ENCODE measurements around the gene PDGFD.
A peak's percentile ranks its signal among the peaks of the same experiment; 100 is the strongest.

PDGFD gene

GRCh38 chr11:104164028-104164520, at the start of gene PDGFD:
TSS of gene PDGFD (minus strand) at chr11:104164147.
- peak; percentile 12 for DNase-seq (ENCODE audit: low read depth)

DNA sequence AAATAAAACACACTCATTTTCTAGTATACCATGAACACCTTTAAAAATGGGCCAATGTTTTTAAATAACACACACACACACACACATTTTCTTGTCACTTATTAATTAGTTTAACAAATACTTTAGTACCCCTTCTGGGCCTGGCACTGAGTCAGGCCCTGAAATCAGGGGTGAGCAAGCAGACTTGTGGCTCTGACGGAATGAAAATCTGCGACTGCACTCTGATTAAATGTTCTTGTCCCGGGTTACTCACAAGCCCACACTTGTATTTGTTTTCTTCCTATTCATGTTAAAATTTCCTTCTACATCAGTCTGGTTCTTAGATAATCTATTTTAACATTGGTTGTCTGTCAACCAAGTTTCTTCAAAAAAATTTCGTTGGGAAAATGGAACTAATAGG, 43.0 kb upstream of the PDGFD start:
- no peak for DNase-seq (ENCODE audit: low read depth)

- DNase-seq (ENCODE audit: low read depth) = no peak
Measured at GRCh38 chr11:104205838-104206237, 41.9 kb upstream of the PDGFD start.

GRCh38 chr11:104200688-104201087, 36.7 kb upstream of the PDGFD start:
- no peak for DNase-seq (ENCODE audit: low read depth)

GRCh38 chr11:104199053-104199452, 35.1 kb upstream of the PDGFD start:
- DNase-seq (ENCODE audit: low read depth) = no peak

DNA sequence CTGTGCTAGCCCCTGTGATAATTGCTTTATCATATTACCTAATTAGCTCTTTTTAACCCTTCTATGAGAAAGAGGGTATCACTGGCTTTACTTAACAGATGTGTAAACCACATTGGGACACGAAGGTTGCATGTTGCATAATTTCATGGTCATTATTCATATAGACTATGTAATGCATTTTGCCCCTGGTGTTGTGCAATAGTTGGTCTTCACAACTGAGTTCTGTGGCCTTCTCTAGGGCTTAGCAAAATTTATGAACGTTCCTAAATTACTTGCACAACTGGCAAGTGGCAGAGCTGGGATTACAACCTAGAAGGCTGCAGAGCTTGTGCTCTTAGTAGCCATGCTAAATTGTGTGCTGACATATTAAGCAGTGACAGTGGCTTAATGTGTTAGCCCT, 34.6 kb upstream of the PDGFD start:
- no peak for DNase-seq (ENCODE audit: low read depth)

DNA sequence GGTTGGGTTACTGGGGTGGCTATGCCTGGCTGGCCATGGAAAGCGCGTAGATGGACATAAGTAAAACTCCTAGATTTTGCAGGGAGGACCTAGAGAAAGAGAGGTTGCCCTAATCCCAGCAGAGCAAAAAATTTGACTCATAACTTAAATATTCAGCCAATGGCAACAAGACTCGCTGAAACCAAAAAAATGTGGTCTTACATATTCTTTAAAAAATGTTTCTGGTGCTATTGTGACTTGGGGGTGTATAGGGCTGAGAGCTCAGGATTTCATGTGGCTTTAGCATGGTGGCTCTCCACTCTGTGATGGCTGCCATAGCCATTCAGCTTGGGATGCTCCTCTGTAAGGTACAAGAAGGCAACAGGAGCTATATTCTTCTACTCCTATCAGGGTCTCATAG, 27.2 kb upstream of the PDGFD start:
- no peak for DNase-seq (ENCODE audit: low read depth)

- no peak for DNase-seq (ENCODE audit: low read depth)
Measured at GRCh38 chr11:104183593-104183992, 19.6 kb upstream of the PDGFD start.

DNA sequence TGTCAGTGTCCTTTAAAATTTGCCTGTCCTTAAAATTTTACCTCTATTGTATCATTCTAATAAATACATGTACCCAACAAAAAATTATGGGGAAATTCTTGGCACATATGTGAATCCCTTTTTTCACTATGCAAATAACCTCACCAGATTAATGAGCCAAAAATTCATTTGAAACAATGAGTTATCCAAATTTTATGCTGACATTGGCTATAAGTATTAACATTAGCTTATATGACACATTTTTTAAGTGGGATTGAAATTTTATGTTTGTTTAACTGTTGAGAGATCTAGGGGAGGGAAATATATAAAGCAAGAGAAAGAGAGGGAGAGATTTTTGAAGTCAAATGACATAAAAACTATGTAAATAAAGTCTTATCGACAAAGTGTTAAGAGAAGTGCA, 11.8 kb upstream of the PDGFD start:
- DNase-seq (ENCODE audit: low read depth) = no peak

GRCh38 chr11:104169091-104169490, 5.1 kb upstream of the PDGFD start:
- no peak for DNase-seq (ENCODE audit: low read depth)

- DNase-seq (ENCODE audit: low read depth) = no peak
Measured at GRCh38 chr11:104165014-104165413, 1.1 kb upstream of the PDGFD start.

DNA sequence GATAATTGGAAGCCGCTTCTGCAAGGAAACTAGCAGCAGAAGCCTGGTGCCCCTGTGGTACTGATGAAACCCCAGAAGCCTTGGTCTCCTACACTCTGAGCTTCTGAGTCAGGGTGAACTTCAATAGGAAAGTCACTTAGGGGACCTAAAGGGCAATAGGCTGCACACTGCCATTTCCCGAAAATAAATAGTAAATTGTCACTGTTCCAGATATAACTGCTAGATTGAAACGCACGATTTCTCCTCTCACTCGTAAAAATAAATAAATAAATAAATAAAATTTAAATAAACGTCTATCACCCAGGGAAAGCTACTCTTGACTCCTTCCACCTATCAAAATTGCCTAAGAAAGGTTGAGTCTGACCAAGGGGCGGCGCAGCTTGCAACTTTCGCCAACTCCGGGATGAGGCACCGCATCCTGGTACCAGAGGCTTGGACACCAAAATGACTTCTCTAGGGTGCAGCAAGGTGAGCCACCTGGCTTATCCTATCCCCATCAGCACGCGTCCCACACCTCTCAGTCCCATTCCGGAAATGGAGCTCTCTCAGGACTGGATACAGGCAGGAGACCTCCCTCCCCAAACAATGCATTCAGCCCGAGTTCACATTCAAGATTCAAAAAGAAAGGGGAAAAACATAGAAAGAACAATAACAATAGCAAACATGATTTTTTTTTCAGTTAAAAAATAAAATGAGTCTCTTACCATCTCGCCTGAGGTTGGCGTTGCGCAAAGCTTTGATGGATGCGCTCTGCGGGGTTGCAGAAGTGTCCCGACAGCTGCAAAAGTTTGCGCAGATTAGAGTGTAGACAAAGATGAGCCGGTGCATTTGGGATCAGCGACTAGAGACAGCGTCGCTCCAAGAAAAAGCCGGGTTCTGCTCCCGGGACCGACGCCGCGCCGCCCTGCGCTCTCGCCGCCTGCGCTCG, 583 bp downstream of the PDGFD start:
- no peak for DNase-seq (ENCODE audit: low read depth)

DNA sequence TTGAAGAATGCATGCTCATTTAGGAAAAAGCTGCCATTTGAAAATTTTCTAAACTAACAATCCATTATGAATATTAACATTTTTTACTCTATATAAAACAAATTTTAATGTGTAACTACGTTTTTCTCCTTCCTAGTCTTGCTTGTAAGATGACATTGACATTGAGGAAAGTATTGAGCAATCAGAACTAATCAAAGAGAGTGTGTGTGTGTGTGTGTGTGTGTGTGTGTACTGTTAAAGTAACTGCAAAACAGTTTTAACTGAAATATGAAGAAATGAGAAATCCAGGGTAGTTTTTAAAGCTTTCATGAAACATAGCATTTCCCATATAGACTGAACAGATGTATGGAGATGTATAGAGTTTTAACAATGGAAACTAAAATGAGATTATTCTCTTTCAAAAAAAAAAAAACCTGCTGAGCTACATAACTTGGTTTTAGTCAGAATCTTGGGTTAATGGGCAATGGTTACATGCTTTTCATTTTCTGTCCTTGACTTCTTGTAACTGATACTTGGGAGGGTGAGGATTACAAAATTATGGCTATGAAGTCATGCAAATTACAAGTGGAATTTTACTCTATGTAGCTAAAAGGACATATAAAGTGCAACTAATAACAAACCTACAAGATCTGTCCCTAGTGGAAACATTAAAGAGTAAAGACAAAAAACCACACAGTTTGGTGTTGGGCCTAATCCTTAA, 2.0 kb downstream of the PDGFD start:
- no peak for DNase-seq (ENCODE audit: low read depth)

DNA sequence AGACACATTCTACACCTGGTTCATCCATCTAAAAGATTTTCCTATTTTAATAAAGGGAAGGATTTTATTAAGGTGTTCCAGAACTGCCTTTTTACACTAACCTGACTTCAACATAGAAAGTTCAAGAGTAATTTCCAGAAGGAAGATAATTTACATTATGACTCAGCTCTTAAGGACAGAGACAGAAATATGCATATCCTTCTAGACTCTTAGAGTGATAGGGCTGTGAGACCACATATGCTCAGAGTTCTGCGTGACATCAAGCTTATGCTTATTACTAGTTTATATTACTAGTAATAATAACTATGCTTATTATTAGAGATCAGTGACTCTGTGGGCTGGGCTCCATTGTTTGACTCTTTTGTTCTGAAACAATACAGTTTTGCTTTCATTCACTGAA, 4.6 kb downstream of the PDGFD start:
- no peak for DNase-seq (ENCODE audit: low read depth)

DNA sequence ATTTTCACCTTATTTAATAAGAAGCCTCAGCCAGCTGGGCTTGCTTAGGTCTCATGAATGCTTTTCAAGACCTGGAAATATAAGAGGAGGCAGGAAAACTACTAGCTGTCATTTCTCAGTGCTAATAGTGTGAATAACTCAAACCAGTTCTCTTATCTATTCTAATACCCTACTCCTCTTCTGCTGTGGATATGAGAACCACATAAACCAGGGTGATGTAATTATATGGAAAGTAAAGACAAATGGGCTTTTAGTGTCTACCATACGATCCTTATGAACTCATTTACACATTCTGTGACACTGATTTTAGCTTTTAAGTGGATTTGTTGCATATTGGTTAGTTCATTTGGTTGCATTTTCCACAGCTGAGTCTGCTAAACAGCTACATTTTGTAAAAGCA, 8.6 kb downstream of the PDGFD start:
- DNase-seq (ENCODE audit: low read depth) = no peak

DNA sequence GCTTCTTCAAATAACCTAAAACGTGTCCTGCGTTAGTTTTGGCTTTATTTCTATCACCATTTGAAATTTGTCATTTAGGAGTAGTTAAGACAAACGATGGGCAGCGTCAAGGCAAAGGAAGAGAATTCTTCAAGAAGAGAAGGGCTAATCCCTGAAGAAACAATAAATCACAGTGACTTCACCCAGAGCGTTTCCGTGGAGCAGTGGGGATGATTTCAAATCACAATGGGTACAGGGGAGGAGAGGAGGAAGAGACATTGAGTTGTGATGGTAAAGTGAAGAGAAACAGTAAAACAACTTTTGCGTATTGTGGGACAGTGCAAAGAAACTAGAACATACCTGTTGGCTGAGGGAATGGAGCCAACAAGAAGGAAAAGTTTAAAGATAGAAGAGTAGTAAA, 9.7 kb downstream of the PDGFD start:
- DNase-seq (ENCODE audit: low read depth) = no peak

DNA sequence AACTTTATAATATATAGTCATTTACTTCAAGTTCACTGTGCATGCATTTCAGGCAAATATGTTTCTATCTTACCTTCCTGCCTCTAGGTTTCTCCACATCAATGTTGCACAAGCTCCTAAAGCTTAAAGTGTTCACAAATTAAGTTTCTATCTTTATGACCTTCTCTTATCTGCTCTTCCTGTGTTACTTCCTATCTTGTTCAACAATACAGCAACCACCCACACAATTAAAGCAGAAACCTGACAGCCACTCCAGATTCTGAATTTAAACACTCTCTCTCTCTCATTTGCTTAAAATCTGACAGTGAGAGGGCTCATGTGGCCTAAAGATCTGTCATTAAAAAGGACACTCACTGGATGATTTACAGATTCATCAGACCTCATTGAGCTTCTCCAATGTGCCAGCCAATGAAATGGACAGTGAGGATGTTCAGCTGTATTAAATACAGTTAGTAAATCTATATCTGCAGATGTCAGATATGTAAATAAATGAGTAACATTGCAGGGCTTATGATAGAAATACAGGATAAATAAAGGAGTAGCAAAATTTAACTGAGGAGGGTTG, 10.9 kb downstream of the PDGFD start:
- no peak for DNase-seq (ENCODE audit: low read depth)

DNA sequence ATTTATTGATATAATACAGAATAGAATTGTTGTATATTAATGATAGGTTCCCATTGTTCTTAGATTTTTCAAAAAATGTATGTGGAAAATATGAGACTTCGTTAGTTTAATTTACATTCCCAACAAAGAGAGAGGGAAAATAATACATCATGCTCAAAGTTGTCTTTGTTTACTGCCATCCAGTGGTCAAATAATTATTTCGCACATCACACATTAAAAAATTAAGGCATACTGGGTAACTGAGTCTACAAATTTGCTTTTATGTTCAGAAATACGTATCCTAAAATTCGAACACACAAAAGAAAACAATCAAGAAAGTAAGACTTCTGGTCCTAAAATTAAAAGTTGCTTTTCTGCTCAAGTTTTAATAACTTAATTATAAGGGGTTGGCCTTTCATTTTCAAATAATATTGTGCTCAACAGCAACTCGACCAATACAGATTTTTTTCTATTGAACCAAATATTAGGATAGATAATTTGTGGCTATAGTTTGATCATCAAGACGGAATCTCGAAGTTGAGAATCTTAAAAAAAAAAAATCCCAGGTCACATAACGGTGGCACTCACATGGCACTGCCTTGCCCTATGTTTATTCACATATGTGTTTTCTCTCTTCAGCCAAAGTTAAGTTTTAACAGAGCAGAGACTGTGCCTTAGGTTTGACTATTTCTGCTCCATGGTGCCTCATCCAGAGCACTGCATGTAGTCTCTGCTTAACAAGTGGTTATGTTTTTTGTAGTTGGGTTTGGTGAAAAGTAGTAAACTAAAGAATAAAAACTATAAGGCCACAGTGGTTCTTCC, 12.3 kb downstream of the PDGFD start:
- DNase-seq (ENCODE audit: low read depth) = no peak

- DNase-seq (ENCODE audit: low read depth) = no peak
Measured at GRCh38 chr11:104148706-104149105, 15.2 kb downstream of the PDGFD start.

- DNase-seq (ENCODE audit: low read depth) = no peak
Measured at GRCh38 chr11:104148074-104148473, 15.9 kb downstream of the PDGFD start.

DNA sequence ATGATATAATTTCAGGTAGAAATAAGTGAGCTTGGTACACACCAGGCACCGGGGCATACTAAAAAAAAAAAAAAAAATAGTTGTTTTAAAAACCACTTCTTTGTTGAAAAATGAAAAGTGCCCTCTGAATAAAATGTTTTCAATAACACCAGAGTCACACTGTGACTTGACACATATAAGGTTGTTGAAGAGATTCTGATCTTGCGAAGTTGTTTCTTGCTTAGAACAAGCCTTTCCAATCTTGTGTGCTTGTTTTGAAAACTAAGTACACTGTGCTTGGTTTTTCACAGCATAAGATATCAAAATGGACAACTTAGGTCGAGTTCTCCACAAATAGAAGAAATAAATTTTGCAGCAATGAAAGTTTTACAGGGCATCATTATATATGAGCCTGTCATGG, 17.0 kb downstream of the PDGFD start:
- no peak for DNase-seq (ENCODE audit: low read depth)

DNA sequence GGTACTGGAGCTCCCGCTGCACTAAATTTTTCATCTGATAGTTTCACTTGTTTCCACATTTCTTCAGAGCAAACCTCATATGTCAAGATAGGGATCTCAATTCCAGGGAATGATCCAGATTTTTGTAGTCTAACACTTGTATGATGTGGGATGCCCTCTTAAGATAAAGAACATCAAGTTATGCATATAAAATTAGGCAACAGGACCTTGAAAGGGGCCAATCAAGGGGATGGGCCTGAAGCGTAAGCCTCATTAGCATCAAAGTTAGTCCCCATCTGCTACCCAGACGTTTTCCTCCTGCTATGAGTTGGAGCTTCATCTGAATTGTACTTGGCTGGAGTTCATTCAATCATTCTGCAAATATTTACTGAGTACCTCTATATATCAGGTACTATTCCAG, 17.5 kb downstream of the PDGFD start:
- DNase-seq (ENCODE audit: low read depth) = no peak

Data from activated T-cell treated with anti-CD3 and anti-CD28 coated beads for 1 hour (primary cell).